ENCODE measurements around the gene TTC9.

Gene TTC9

DNA sequence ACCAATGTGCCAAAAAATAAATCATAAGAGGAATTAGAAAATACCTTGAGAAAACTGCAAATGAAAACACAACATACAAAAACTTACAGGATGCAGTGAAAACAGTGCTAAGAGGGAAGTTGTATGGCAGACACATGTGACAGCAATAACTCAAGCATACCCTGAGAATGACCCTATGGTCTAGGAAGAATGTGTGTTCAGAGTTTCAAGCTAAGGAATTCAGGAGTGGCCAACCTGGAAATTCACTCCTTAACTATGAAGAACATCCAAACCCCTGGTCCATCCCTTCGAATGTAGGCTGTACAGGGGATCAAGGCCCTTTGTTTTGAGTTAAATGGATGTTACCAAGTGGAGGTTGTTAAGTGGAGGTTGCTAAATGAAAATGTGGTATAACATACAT lies 16.7 kb upstream of the TTC9 start:
- no peak for DNase-seq (ENCODE audit: low read depth)
- TF ChIP-seq, protein P1, sequence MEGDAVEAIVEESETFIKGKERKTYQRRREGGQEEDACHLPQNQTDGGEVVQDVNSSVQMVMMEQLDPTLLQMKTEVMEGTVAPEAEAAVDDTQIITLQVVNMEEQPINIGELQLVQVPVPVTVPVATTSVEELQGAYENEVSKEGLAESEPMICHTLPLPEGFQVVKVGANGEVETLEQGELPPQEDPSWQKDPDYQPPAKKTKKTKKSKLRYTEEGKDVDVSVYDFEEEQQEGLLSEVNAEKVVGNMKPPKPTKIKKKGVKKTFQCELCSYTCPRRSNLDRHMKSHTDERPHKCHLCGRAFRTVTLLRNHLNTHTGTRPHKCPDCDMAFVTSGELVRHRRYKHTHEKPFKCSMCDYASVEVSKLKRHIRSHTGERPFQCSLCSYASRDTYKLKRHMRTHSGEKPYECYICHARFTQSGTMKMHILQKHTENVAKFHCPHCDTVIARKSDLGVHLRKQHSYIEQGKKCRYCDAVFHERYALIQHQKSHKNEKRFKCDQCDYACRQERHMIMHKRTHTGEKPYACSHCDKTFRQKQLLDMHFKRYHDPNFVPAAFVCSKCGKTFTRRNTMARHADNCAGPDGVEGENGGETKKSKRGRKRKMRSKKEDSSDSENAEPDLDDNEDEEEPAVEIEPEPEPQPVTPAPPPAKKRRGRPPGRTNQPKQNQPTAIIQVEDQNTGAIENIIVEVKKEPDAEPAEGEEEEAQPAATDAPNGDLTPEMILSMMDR (IDR thresholded peaks at IDR 0.05; ENCODE audit: insufficient read depth, low read depth, low read length, missing control alignments) = no peak
- no peak overlapping the region for H3K4me3 ChIP-seq (ENCODE audit: low read depth, low read length)

GRCh38 chr14:70631948-70632347 lies 9.8 kb upstream of the TTC9 start:
- TF ChIP-seq, protein P1 (IDR thresholded peaks at IDR 0.05; ENCODE audit: insufficient read depth, low read depth, low read length, missing control alignments) = no peak
- no peak for DNase-seq (ENCODE audit: low read depth)
- no peak overlapping the region for H3K4me3 ChIP-seq (ENCODE audit: low read depth, low read length)

DNA sequence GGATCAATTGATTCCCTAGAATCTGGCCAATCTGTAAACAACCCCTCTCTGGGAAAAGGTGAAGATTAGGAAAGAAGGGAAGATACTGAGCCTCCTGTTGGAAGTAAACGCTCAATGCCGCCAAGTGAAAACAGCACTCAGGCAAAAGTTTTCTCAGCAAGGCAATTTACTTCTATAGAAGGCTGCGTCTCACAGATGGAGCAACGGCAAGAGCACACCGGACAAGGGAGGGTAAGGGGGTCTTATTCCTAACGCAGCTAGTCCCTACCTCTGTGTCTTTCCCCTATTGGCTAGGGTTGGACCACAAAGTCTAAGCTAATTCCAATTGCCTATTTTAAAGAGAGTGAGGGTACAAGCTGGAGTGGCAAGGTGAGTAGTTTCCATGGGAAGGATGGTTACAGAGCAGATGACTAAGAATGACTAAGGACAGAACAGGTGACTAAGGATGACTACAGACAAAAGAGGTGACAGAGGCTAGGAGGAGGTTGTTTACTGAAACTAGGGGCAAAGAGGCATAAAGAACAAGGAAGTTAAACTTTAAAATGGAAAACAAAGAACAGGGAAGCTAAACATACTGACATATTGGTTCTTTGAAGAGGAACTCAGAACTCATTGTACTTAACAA lies 5.6 kb upstream of the TTC9 start:
- no peak for DNase-seq (ENCODE audit: low read depth)
- TF ChIP-seq, protein P1 (IDR thresholded peaks at IDR 0.05; ENCODE audit: insufficient read depth, low read depth, low read length, missing control alignments) = no peak
- H3K4me3 ChIP-seq (ENCODE audit: low read depth, low read length) = no peak overlapping the region

GRCh38 chr14:70638416-70638815 lies 3.3 kb upstream of the TTC9 start:
- H3K4me3 ChIP-seq (ENCODE audit: low read depth, low read length) = no peak overlapping the region
- TF ChIP-seq, protein P1 (IDR thresholded peaks at IDR 0.05; ENCODE audit: insufficient read depth, low read depth, low read length, missing control alignments) = no peak
- DNase-seq (ENCODE audit: low read depth) = no peak

DNA sequence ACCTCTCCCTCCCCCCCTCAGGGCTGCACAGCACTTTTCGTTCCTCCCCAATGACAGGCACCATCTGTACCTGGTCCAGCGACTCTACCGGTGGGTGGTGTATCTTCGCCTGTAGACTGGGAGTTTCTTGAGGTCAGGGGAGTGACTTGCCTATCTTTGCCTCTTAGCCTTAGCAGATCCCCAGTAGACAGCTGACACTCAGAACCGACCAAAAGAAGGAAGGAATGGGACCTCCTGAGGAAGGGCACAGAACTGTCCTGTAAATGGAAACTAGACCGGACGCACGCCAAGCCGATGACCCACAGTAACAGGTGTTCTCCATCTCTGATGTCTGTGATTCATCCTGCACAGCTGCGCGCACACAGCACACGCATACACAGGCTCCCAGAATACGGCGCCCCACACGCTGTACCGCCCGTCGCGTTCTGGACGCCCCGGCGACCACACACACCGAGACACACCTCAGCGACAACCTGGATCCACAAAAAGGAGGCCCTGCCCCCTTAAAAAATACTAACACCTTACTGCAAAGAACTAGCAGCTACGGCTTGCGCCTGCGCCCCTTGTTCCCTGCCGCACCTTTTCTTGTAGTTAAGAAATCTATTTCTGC lies 673 bp upstream of the TTC9 start:
- peak overlapping the region; percentile 62 for H3K4me3 ChIP-seq (ENCODE audit: low read depth, low read length)
- peak; percentile 88 for DNase-seq (ENCODE audit: low read depth)
- TF ChIP-seq, protein P1 (IDR thresholded peaks at IDR 0.05; ENCODE audit: insufficient read depth, low read depth, low read length, missing control alignments) = peak; percentile 9

- TF ChIP-seq, protein P1 (IDR thresholded peaks at IDR 0.05; ENCODE audit: insufficient read depth, low read depth, low read length, missing control alignments) = no peak
- peak; percentile 73 for DNase-seq (ENCODE audit: low read depth)
- peak overlapping the region; percentile 87 for H3K4me3 ChIP-seq (ENCODE audit: low read depth, low read length)
Measured at GRCh38 chr14:70642303-70643235, 853 bp downstream of the TTC9 start.
